Left lung (tissue), 10 donors: ENCODE results near the gene ADM5. TPM values are rescaled to one million over a fixed set of nuclear protein-coding genes. Genes with fewer than 3 reads are reported as not detected.
A peak's percentile ranks its signal among the peaks of the same experiment; 100 is the strongest.

Experiments
- ATAC-seq: fragments of 200-7000 bp; cut with Tn5 transposase; one replicate; pipeline ENCODE4 v1.9.1; 2020; ENCODE audit warnings: moderate library complexity
- DNase-seq, 4 donors: peaks; one replicate each; pipeline ENCODE4 v3.0.0-alpha.2; 2013 to 2020
- H3K27ac ChIP-seq, 2 donors: fragments of 200-600 bp; sonication (generic) in 1 of 2; one replicate each; pipeline versions ENCODE4 v1.5.0 to v1.8.0; 2020 to 2021
- H3K27me3 ChIP-seq, 2 donors: fragments of 200-600 bp; sonication (generic) in 1 of 2; one replicate each; pipeline versions ENCODE4 v1.5.0 to v1.8.0; 2020 to 2021
- H3K36me3 ChIP-seq, 2 donors: fragments of 200-600 bp; sonication (generic) in 1 of 2; one replicate each; pipeline versions ENCODE4 v1.5.0 to v1.8.0; 2020 to 2021
- H3K4me1 ChIP-seq, 2 donors: fragments of 200-600 bp; one replicate each; pipeline ENCODE4 v1.8.0; 2021
- H3K4me3 ChIP-seq, 2 donors: fragments of 200-600 bp; sonication (generic) in 1 of 2; one replicate each; pipeline versions ENCODE4 v1.5.0 to v1.8.0; 2020 to 2021; ENCODE audit warnings: mild to moderate bottlenecking in 1 of 2
- H3K9me3 ChIP-seq, 2 donors: fragments of 200-600 bp; sonication (generic) in 1 of 2; one replicate each; pipeline versions ENCODE4 v1.5.0 to v1.8.0; 2020 to 2021
- intact Hi-C, 2 donors: fragments of 100-400 bp; cut with DNase I; formaldehyde crosslinking; loops; one replicate each; pipeline versions ENCODE4 v1.11.2 to v1.14.2; 2022
- polyA plus RNA-seq, 6 donors: library from polyadenylated mRNA; unstranded; fragments of 120-200 nt; gene quantifications; one replicate each; pipeline ENCODE4 v1.2.1, GENCODE V29; 2013; ENCODE audit not compliant: insufficient read length in 6 of 6
- total RNA-seq, 2 donors: library from RNA; stranded (reverse); fragmentation: NEBNext Ultra II Directional; extraction: Animal tissue kit (Norgen Biotek cat#: 25700); gene quantifications; one replicate each; pipeline ENCODE4 v1.2.1, GENCODE V29; 2021
- TF ChIP-seq, protein P1 (sequence below), 2 donors: fragments of 200-600 bp; sonication (generic) in 1 of 2; IDR thresholded peaks; one replicate each; pipeline versions ENCODE4 v1.5.0 to v1.8.0; 2021; ENCODE audit warnings: antibody characterized with exemption in 2 of 2
- donor health status: DM: no; HTN: yes; CAD: no.
- donor health status: DM: no; HTN: no; CAD: no.

ADM5 gene
- total and polyA plus RNA-seq, 8 donors: 0.93 to 2.6 (median 1.9) TPM

DNA sequence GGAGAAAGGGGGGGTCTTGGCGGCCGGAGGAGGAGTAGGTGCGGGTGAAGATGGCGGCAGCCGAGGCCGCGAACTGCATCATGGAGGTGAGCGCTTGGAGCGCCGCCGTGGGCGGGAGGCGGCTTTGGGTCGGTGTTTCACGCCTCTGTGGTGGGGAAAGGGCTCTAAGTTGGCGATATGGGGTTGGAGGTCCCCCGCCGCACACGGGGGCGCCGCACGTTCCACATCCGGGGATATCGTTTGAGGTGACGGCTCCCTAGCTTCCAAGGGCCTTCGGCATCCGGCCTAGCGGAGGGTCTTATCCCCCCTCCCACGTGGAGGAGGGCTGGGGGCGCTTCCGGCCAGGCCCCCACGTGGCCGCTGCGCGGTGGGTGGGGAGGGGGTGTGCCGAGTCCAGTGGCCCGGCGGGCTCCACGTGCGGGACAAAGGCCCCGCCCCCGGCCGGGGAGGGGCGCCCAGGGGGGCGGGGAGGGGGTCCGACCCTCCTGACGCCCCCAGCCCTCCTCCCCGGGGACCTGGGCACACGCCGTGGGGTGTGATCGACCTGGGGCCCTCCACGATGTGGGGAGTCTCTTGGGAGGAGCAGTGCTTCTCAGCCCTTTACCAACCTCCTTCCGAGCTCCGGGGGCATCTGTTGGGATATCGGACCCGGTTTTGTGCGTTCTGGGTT, 12.0 kb upstream of the ADM5 start, which contains the start of gene PRMT1:
Gene PRMT1 (plus strand): TSS at position 41 of the 670 bp plus-strand sequence. CDS start 10 bp downstream, at position 51.
- DNase-seq: peak in 3 of 4 donors; percentile 53 to 94 (median 78)
- Histone ChIP-seq H3K9me3 (no peaks in the 10 kb centered on the region), H3K36me3 (peaks cover 0 to 20% of the 10 kb centered on the region in 2 donors), H3K4me3 (peak within 1 kb of the TSS; percentile 99 to 100), H3K4me1 (peaks cover 21 to 49% of the 10 kb centered on the region in 2 donors), H3K27ac (peak within 1 kb of the TSS; percentile 86 to 95), H3K27me3 (no peaks in the 10 kb centered on the region)
- TF ChIP-seq, protein P1, sequence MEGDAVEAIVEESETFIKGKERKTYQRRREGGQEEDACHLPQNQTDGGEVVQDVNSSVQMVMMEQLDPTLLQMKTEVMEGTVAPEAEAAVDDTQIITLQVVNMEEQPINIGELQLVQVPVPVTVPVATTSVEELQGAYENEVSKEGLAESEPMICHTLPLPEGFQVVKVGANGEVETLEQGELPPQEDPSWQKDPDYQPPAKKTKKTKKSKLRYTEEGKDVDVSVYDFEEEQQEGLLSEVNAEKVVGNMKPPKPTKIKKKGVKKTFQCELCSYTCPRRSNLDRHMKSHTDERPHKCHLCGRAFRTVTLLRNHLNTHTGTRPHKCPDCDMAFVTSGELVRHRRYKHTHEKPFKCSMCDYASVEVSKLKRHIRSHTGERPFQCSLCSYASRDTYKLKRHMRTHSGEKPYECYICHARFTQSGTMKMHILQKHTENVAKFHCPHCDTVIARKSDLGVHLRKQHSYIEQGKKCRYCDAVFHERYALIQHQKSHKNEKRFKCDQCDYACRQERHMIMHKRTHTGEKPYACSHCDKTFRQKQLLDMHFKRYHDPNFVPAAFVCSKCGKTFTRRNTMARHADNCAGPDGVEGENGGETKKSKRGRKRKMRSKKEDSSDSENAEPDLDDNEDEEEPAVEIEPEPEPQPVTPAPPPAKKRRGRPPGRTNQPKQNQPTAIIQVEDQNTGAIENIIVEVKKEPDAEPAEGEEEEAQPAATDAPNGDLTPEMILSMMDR (IDR thresholded peaks at IDR 0.05): no peak
- peak; percentile 12 for ATAC-seq
- intact Hi-C loops: no loop called here

- DNase-seq (peak; percentile 74 to 89 (median 80)), ATAC-seq (peak; percentile 3)
- peaks cover 0 to 27% of the 10 kb centered on the region in 2 donors for H3K36me3 ChIP-seq
- peaks cover 21 to 44% of the 10 kb centered on the region in 2 donors for H3K4me1 ChIP-seq
- intact Hi-C loops: no loop called here
- H3K4me3 ChIP-seq: peak overlapping the region; percentile 99 to 100
- TF ChIP-seq, protein P1 (IDR thresholded peaks at IDR 0.05): peak; percentile 53 to 58
- no peaks in the 10 kb centered on the region for H3K27me3 ChIP-seq
- H3K9me3 ChIP-seq: no peaks in the 10 kb centered on the region
- peak overlapping the region; percentile 86 to 95 for H3K27ac ChIP-seq
Observed at GRCh38 chr19:49677901-49678674, 11.3 kb upstream of the ADM5 start.

DNA sequence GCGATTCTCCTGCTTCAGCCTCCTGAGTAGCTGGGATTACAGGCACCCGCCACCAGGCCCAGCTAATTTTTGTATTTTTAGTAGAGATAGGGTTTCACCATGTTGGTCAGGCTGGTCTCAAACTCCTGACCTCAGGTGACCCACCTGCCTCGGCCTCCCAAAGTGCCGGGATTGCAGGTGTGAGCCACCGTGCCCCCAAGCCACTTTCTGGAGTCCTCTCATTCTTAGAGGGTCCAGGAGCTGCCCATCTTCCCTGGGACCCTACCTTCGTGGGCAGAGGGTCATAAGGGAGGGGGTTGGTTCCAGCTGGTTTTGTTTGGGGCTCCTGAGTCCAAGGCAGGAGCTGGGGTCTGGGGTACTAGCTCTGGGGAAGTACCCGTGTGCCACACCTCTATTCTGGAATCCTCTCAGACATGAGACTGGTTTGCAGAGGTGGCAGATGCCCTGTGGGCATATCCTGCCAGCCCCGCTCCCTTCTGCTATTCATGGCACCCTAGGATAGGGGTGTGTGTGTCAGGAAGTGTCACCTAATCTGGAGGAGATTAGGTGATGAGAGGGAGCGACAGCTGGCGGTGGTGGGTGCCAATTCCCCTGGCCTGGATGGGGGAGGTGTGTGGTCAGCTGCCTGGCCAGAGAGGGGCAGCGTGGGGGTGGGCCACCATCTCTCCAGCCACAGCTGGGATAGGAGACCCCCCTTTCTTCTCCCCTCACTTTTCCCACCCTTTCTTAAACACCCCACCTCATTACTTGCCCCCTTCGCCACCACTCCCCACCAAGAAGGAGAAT, 10.2 kb upstream of the ADM5 start:
- H3K27ac ChIP-seq: no peak overlapping the region
- intact Hi-C loops: no loop called here

GRCh38 chr19:49679771-49680413, 9.5 kb upstream of the ADM5 start:
- no peak for ATAC-seq
- intact Hi-C loops: no loop called here

More for the DNA sequence above, 10.2 kb upstream of the ADM5 start:
- DNase-seq: no peak
- Histone ChIP-seq H3K4me3 (peak overlapping the region in 1 of 2 donors; percentile 99), H3K9me3 (no peaks in the 10 kb centered on the region), H3K4me1 (peaks cover 21 to 44% of the 10 kb centered on the region in 2 donors), H3K27me3 (no peaks in the 10 kb centered on the region), H3K36me3 (peaks cover 0 to 38% of the 10 kb centered on the region in 2 donors)
- no peak for ATAC-seq
- TF ChIP-seq, protein P1 (IDR thresholded peaks at IDR 0.05): no peak

More at GRCh38 chr19:49679771-49680413, 9.5 kb upstream of the ADM5 start:
- DNase-seq: no peak
- Histone ChIP-seq H3K4me3 (no peak overlapping the region), H3K27me3 (no peaks in the 10 kb centered on the region), H3K27ac (peak overlapping the region; percentile 48 to 65), H3K36me3 (peaks cover 0 to 45% of the 10 kb centered on the region in 2 donors), H3K9me3 (no peaks in the 10 kb centered on the region), H3K4me1 (peaks cover 21 to 44% of the 10 kb centered on the region in 2 donors)
- TF ChIP-seq, protein P1 (IDR thresholded peaks at IDR 0.05): no peak
